BLaER1 treated with 17β-estradiol and CSF1 and Interleukin-3, amounts not matched to agents 10 nM and 100 nM (cell line): Measurements from ENCODE around the gene CYP1B1.

ENCODE experiments used
- H3K27ac ChIP-seq, 11 experiments: shearing (Covaris generic); formaldehyde crosslinking; 2 replicates each; pipeline ENCODE4 v1.8.1; 2022
- H3K27me3 ChIP-seq, 11 experiments: shearing (Covaris generic); formaldehyde crosslinking; 2 replicates each; pipeline ENCODE4 v1.8.1; 2022
- H3K36me3 ChIP-seq, 11 experiments: shearing (Covaris generic); formaldehyde crosslinking; 2 replicates each; pipeline ENCODE4 v1.8.1; 2022
- H3K4me1 ChIP-seq, 10 experiments: shearing (Covaris generic); formaldehyde crosslinking; 2 replicates each; pipeline ENCODE4 v1.8.1; 2022
- H3K4me2 ChIP-seq, 11 experiments: shearing (Covaris generic); formaldehyde crosslinking; 2 replicates each; pipeline ENCODE4 v1.8.1; 2022
- H3K4me3 ChIP-seq, 10 experiments: shearing (Covaris generic); formaldehyde crosslinking; 2 replicates each; pipeline ENCODE4 v1.8.1; 2022
- H3K9ac ChIP-seq, 11 experiments: shearing (Covaris generic); formaldehyde crosslinking; 2 replicates each; pipeline ENCODE4 v1.8.1; 2022
- H3K9me3 ChIP-seq, 11 experiments: shearing (Covaris generic); formaldehyde crosslinking; replicated peaks in 1 of 11; 2 replicates each; pipeline ENCODE4 v1.8.1; 2022
- H4K20me1 ChIP-seq, 11 experiments: shearing (Covaris generic); formaldehyde crosslinking; 2 replicates each; pipeline ENCODE4 v1.8.1; 2022
- Cebpa-rat ChIP-seq, 11 experiments: shearing (Covaris generic); IDR thresholded peaks; 2 replicates each; pipeline ENCODE4 v1.8.1; 2022

CYP1B1 gene

GRCh38 chr2:38056216-38056615 is 19.7 kb downstream of the CYP1B1 start:
- H3K4me2 ChIP-seq, result no peak overlapping the region
- H3K9me3 ChIP-seq, result no peaks in the 10 kb centered on the region
- peaks cover 0 to 9% (median 0%) of the 10 kb centered on the region in 10 experiments; a peak in 5 of 20 replicates for H3K4me1 ChIP-seq
- H3K4me3 ChIP-seq, result no peak overlapping the region
- H4K20me1 ChIP-seq, result no peaks in the 10 kb centered on the region
- no peak overlapping the region for H3K9ac ChIP-seq
- no peak for TF ChIP-seq Cebpa-rat (IDR thresholded peaks at IDR 0.05)
- H3K27me3 ChIP-seq, result no peaks in the 10 kb centered on the region
- no peaks in the 10 kb centered on the region for H3K36me3 ChIP-seq
- no peak overlapping the region for H3K27ac ChIP-seq

GRCh38 chr2:38045811-38046210 is 30.1 kb downstream of the CYP1B1 start:
- H3K27ac ChIP-seq, result no peak overlapping the region
- no peaks in the 10 kb centered on the region for H4K20me1 ChIP-seq
- TF ChIP-seq Cebpa-rat (IDR thresholded peaks at IDR 0.05), result no peak
- H3K9me3 ChIP-seq, result peaks cover 0 to 8% (median 0%) of the 10 kb centered on the region in 11 experiments; a peak in 2 of 22 replicates
- no peaks in the 10 kb centered on the region for H3K27me3 ChIP-seq
- H3K36me3 ChIP-seq, result no peaks in the 10 kb centered on the region
- H3K4me1 ChIP-seq, result no peaks in the 10 kb centered on the region
- no peak overlapping the region for H3K9ac ChIP-seq
- H3K4me2 ChIP-seq, result no peak overlapping the region
- no peak overlapping the region for H3K4me3 ChIP-seq

GRCh38 chr2:38039121-38039910 is 36.6 kb downstream of the CYP1B1 start:
- Histone ChIP-seq H3K27ac (no peak overlapping the region), H4K20me1 (no peaks in the 10 kb centered on the region), H3K4me1 (no peaks in the 10 kb centered on the region), H3K9me3 (peaks cover 0 to 8% (median 0%) of the 10 kb centered on the region in 11 experiments; a peak in 2 of 22 replicates), H3K4me3 (no peak overlapping the region), H3K4me2 (no peak overlapping the region), H3K9ac (no peak overlapping the region), H3K36me3 (no peaks in the 10 kb centered on the region), H3K27me3 (peaks cover 0 to 11% (median 4%) of the 10 kb centered on the region in 11 experiments; a peak in 5 of 22 replicates)
- TF ChIP-seq Cebpa-rat (IDR thresholded peaks at IDR 0.05), result no peak

GRCh38 chr2:38038682-38039081 is 37.3 kb downstream of the CYP1B1 start:
- no peaks in the 10 kb centered on the region for H3K36me3 ChIP-seq
- no peak overlapping the region for H3K4me3 ChIP-seq
- H3K9ac ChIP-seq, result no peak overlapping the region
- H3K4me1 ChIP-seq, result no peaks in the 10 kb centered on the region
- TF ChIP-seq Cebpa-rat (IDR thresholded peaks at IDR 0.05), result no peak
- peaks cover 0 to 8% (median 0%) of the 10 kb centered on the region in 11 experiments; a peak in 2 of 22 replicates for H3K9me3 ChIP-seq
- no peaks in the 10 kb centered on the region for H4K20me1 ChIP-seq
- no peak overlapping the region for H3K27ac ChIP-seq
- H3K4me2 ChIP-seq, result no peak overlapping the region
- H3K27me3 ChIP-seq, result peaks cover 0 to 11% (median 4%) of the 10 kb centered on the region in 11 experiments; a peak in 5 of 22 replicates

GRCh38 chr2:38037757-38038621 is 38.0 kb downstream of the CYP1B1 start:
- Histone ChIP-seq H3K9ac (no peak overlapping the region), H4K20me1 (no peaks in the 10 kb centered on the region), H3K9me3 (peaks cover 0 to 8% (median 0%) of the 10 kb centered on the region in 11 experiments; a peak in 2 of 22 replicates), H3K27ac (no peak overlapping the region), H3K4me3 (no peak overlapping the region), H3K36me3 (no peaks in the 10 kb centered on the region), H3K4me2 (no peak overlapping the region), H3K4me1 (no peaks in the 10 kb centered on the region), H3K27me3 (peaks cover 0 to 11% (median 4%) of the 10 kb centered on the region in 11 experiments; a peak in 5 of 22 replicates)
- TF ChIP-seq Cebpa-rat (IDR thresholded peaks at IDR 0.05), result no peak

GRCh38 chr2:38037325-38037724 is 38.6 kb downstream of the CYP1B1 start:
- no peaks in the 10 kb centered on the region for H3K36me3 ChIP-seq
- no peaks in the 10 kb centered on the region for H3K4me1 ChIP-seq
- no peak overlapping the region for H3K27ac ChIP-seq
- H3K27me3 ChIP-seq, result peaks cover 0 to 11% (median 4%) of the 10 kb centered on the region in 11 experiments; a peak in 5 of 22 replicates
- no peak overlapping the region for H3K4me2 ChIP-seq
- no peaks in the 10 kb centered on the region for H4K20me1 ChIP-seq
- H3K4me3 ChIP-seq, result no peak overlapping the region
- no peak overlapping the region for H3K9ac ChIP-seq
- TF ChIP-seq Cebpa-rat (IDR thresholded peaks at IDR 0.05), result no peak
- peaks cover 0 to 2% (median 0%) of the 10 kb centered on the region in 11 experiments; a peak in 1 of 22 replicates for H3K9me3 ChIP-seq

GRCh38 chr2:38035968-38036367 is 40.0 kb downstream of the CYP1B1 start:
- no peak overlapping the region for H3K27ac ChIP-seq
- H3K9me3 ChIP-seq, result no peaks in the 10 kb centered on the region
- no peaks in the 10 kb centered on the region for H4K20me1 ChIP-seq
- H3K4me1 ChIP-seq, result peaks cover 0 to under 1% (median 0%) of the 10 kb centered on the region in 10 experiments; a peak in 4 of 20 replicates
- no peak overlapping the region for H3K9ac ChIP-seq
- no peaks in the 10 kb centered on the region for H3K36me3 ChIP-seq
- peaks cover 0 to 11% (median 4%) of the 10 kb centered on the region in 11 experiments; a peak in 5 of 22 replicates for H3K27me3 ChIP-seq
- no peak overlapping the region for H3K4me2 ChIP-seq
- TF ChIP-seq Cebpa-rat (IDR thresholded peaks at IDR 0.05), result no peak
- no peak overlapping the region for H3K4me3 ChIP-seq

- no peaks in the 10 kb centered on the region; a peak in 1 of 22 replicates for H3K36me3 ChIP-seq
- H3K27me3 ChIP-seq, result peaks cover 0 to 10% (median 4%) of the 10 kb centered on the region in 11 experiments; a peak in 5 of 22 replicates
- H3K9ac ChIP-seq, result no peak overlapping the region
- peaks cover 0 to 7% (median 5%) of the 10 kb centered on the region in 10 experiments; a peak in 7 of 20 replicates for H3K4me1 ChIP-seq
- TF ChIP-seq Cebpa-rat (IDR thresholded peaks at IDR 0.05), result no peak
- no peak overlapping the region for H3K4me2 ChIP-seq
- no peak overlapping the region for H3K4me3 ChIP-seq
- no peak overlapping the region for H3K27ac ChIP-seq
- no peaks in the 10 kb centered on the region for H4K20me1 ChIP-seq
- no peaks in the 10 kb centered on the region for H3K9me3 ChIP-seq
Observed at GRCh38 chr2:38033646-38034045, 42.3 kb downstream of the CYP1B1 start.

- no peak overlapping the region for H3K9ac ChIP-seq
Observed at GRCh38 chr2:38032946-38033345, 43.0 kb downstream of the CYP1B1 start.

More at GRCh38 chr2:38032946-38033345, 43.0 kb downstream of the CYP1B1 start:
- Histone ChIP-seq H3K27me3 (peaks cover 0 to 5% (median 0%) of the 10 kb centered on the region in 11 experiments; a peak in 4 of 22 replicates), H3K36me3 (no peaks in the 10 kb centered on the region; a peak in 1 of 22 replicates), H3K27ac (no peak overlapping the region), H3K4me3 (no peak overlapping the region), H4K20me1 (no peaks in the 10 kb centered on the region), H3K4me2 (no peak overlapping the region), H3K9me3 (no peaks in the 10 kb centered on the region), H3K4me1 (peaks cover 0 to 7% (median 5%) of the 10 kb centered on the region in 10 experiments; a peak in 7 of 20 replicates)
- no peak for TF ChIP-seq Cebpa-rat (IDR thresholded peaks at IDR 0.05)
